K562 (cell line): Measurements from ENCODE around the gene TBX10. TPM values are rescaled to one million over a fixed set of nuclear protein-coding genes. Genes with fewer than 3 reads are reported as not detected.
"Not testable (repeated sequence)": the region's sequence is repeated elsewhere in the genome, so short reads cannot be mapped to it uniquely, and the experiment has no call there.

Experiments
- CREB3 ChIP-seq: fragments of 450-650 bp; conservative IDR thresholded peaks from 2 replicates; pipeline ENCODE4 v1.6.1; 2016; ENCODE audit warnings: missing genetic modification characterization, low read depth, mild to moderate bottlenecking, missing compliant biosample characterization, moderate library complexity
- CXXC5 ChIP-seq: fragments of 250-450 bp; sonication (Bioruptor Pico); IDR thresholded peaks from 2 replicates; pipeline ENCODE4 v1.8.0; 2022; ENCODE audit warnings: inconsistent platforms, mild to moderate bottlenecking, moderate library complexity
- DDX20 ChIP-seq: fragments of 450-650 bp; IDR thresholded peaks from 2 replicates; pipeline ENCODE4 v1.6.1; 2016; ENCODE audit warnings: missing genetic modification characterization, low read depth, mild to moderate bottlenecking, missing compliant biosample characterization, moderate library complexity
- DMBX1 ChIP-seq: fragments of 250-450 bp; sonication (Bioruptor Pico); IDR thresholded peaks from 2 replicates; pipeline ENCODE4 v1.8.0; 2022; ENCODE audit warnings: inconsistent platforms, mild to moderate bottlenecking, moderate library complexity, borderline replicate concordance
- GTF2A2 ChIP-seq: IDR thresholded peaks from 2 replicates; pipeline ENCODE4 v1.6.1; 2016; ENCODE audit warnings: mild to moderate bottlenecking, missing genetic modification characterization, missing compliant biosample characterization
- ID3 ChIP-seq, 2 experiments: fragments of 250-450 bp in 1 of 2; fragments of 450-650 bp in 1 of 2; sonication (Bioruptor Pico) in 1 of 2; IDR thresholded peaks; 2 replicates each; pipeline versions ENCODE4 v1.6.1 to v1.8.0; 2016 to 2021; ENCODE audit warnings: mild to moderate bottlenecking in 2 of 2, moderate library complexity in 2 of 2, missing compliant biosample characterization in 1 of 2, missing genetic modification characterization in 1 of 2
- IRF9 ChIP-seq: fragments of 450-650 bp; IDR thresholded peaks from 2 replicates; pipeline ENCODE4 v1.6.1; 2016; ENCODE audit warnings: missing biosample characterization, missing genetic modification characterization
- NFE2L1 ChIP-seq: fragments of 450-650 bp; IDR thresholded peaks from 2 replicates; pipeline ENCODE4 v1.6.1; 2016; ENCODE audit warnings: missing genetic modification characterization, low read depth, mild to moderate bottlenecking, missing compliant biosample characterization, moderate library complexity, borderline replicate concordance
- NR2C1 ChIP-seq, 2 experiments: fragments of 450-650 bp; IDR thresholded peaks; 2 replicates each; pipeline ENCODE4 v1.6.1; 2017; ENCODE audit warnings: mild to moderate bottlenecking in 2 of 2, antibody characterized with exemption in 1 of 2, inconsistent platforms in 1 of 2, missing compliant biosample characterization in 1 of 2, missing genetic modification characterization in 1 of 2
- PTTG1 ChIP-seq: fragments of 450-650 bp; IDR thresholded peaks from 2 replicates; pipeline ENCODE4 v1.6.1; 2016; ENCODE audit warnings: low read depth, mild to moderate bottlenecking, missing genetic modification characterization, missing compliant biosample characterization
- SMAD4 ChIP-seq: fragments of 250-450 bp; sonication (Bioruptor Pico); conservative IDR thresholded peaks from 2 replicates; pipeline ENCODE4 v1.8.0; 2021; ENCODE audit warnings: inconsistent platforms, mild to moderate bottlenecking, moderate library complexity
- TAF7 ChIP-seq: fragments of 450-650 bp; IDR thresholded peaks from 2 replicates; pipeline ENCODE4 v1.6.1; 2016; ENCODE audit warnings: missing genetic modification characterization, missing compliant biosample characterization
- TSHZ1 ChIP-seq: fragments of 250-450 bp; sonication (Bioruptor Pico); IDR thresholded peaks from 2 replicates; pipeline ENCODE4 v1.4.0; 2020; ENCODE audit warnings: mild to moderate bottlenecking, moderate library complexity
- ZBTB12 ChIP-seq: fragments of 250-450 bp; sonication (Bioruptor Pico); IDR thresholded peaks from 2 replicates; pipeline ENCODE4 v1.4.0; 2020
- ZNF311 ChIP-seq: fragments of 250-450 bp; sonication (Bioruptor Pico); IDR thresholded peaks from 2 replicates; pipeline ENCODE4 v1.4.0; 2020; ENCODE audit warnings: mild to moderate bottlenecking, moderate library complexity
- ZNF583 ChIP-seq: fragments of 250-450 bp; sonication (Bioruptor Pico); IDR thresholded peaks from 2 replicates; pipeline ENCODE4 v1.4.0; 2020
- ZNF668 ChIP-seq: fragments of 250-450 bp; sonication (Bioruptor Pico); IDR thresholded peaks from 2 replicates; pipeline ENCODE4 v1.8.0; 2022; ENCODE audit warnings: mild to moderate bottlenecking, inconsistent platforms
- polyA plus RNA-seq, 8 experiments: library from polyadenylated mRNA; depleted of rRNA in 4 of 8; stranded (reverse) in 5 of 8; unstranded in 3 of 8; fragments of >200 nt; fragmentation: Nextera tagmentation in 2 of 8; fragmentation: Illumina TruSeq in 1 of 8; extraction: Ambion mirVana in 2 of 8; extraction: Trizol in 1 of 8; gene quantifications; 2 replicates each; pipeline versions ENCODE4 v1.2.1 to v1.2.3, GENCODE V29; 2011 to 2014; ENCODE audit warnings: inconsistent platforms in 1 of 8, missing spikeins in 1 of 8
- total RNA-seq, 7 experiments: library from RNA; depleted of rRNA in 6 of 7; stranded (reverse); fragments of >200 nt in 6 of 7; fragmentation: Illumina TruSeq in 2 of 7; extraction: Trizol in 2 of 7; gene quantifications; 2 replicates each; pipeline versions ENCODE4 v1.2.1 to v1.2.3, GENCODE V29; 2011 to 2021; ENCODE audit warnings: low replicate concordance in 1 of 7

TBX10 gene
- total and polyA plus RNA-seq, 9 of the 15 experiments (the other 6 are each of a cell fraction or from before 2014, with no cell fraction given), result not detected

- not testable (repeated sequence) for TF ChIP-seq NR2C1 (IDR thresholded peaks at IDR 0.05); ID3 (CRISPR knock-in tag; IDR thresholded peaks at IDR 0.05)
- TF ChIP-seq NR2C1 (tag; IDR thresholded peaks at IDR 0.05), result peak; percentile 74
- 0 out of 2 replicates have a peak, but pooled peaks have one; percentile 20 for TF ChIP-seq NFE2L1
- TF ChIP-seq ZNF668 (CRISPR knock-in tag), result peak; percentile 76
- TF ChIP-seq CXXC5 (CRISPR knock-in tag), result peak; percentile 84
- TF ChIP-seq GTF2A2, result peak; percentile 60; the same call in 1 of the 2 replicates
- peak; percentile 50 for TF ChIP-seq ZBTB12 (CRISPR knock-in tag)
- TF ChIP-seq CREB3 (tag), result peak; percentile 94
- TF ChIP-seq ZNF311 (CRISPR knock-in tag), result peak; percentile 80; the same call in 1 of the 2 replicates
- TF ChIP-seq SMAD4 (CRISPR knock-in tag), result peak; percentile 88
- peak; percentile 75 for TF ChIP-seq PTTG1
- 0 out of 2 replicates have a peak, but pooled peaks have one; percentile 45 for TF ChIP-seq TAF7 (tag)
- peak; percentile 62; the same call in 1 of the 2 replicates for TF ChIP-seq DDX20 (tag)
- 0 out of 2 replicates have a peak, but pooled peaks have one; percentile 53 for TF ChIP-seq IRF9 (tag)
- TF ChIP-seq DMBX1 (CRISPR knock-in tag), result peak; percentile 93
- TF ChIP-seq ZNF583 (CRISPR knock-in tag), result peak; percentile 87
- peak; percentile 62; the same call in 1 of the 2 replicates for TF ChIP-seq TSHZ1 (CRISPR knock-in tag)
- peak; percentile 87 for TF ChIP-seq ID3 (tag; IDR thresholded peaks at IDR 0.05)
These were observed 35.4 kb downstream of the TBX10 start (continued) for GRCh38 chr11:67604119-67604518.
